Activated CD8-positive, alpha-beta memory T cell treated with anti-CD3 and anti-CD28 coated beads, Interleukin-2, amount 10 ng/mL, durations not matched to agents 7 days and 5 days (primary cell): ENCODE data around the gene INSR. TPM values are rescaled to one million over a fixed set of nuclear protein-coding genes. Genes with fewer than 3 reads are reported as not detected.
"Not testable (repeated sequence)": the region's sequence is repeated elsewhere in the genome, so short reads cannot be mapped to it uniquely, and the experiment has no call there.

ENCODE experiments used
- ATAC-seq: fragments of 150-1000 bp; cut with Tn5 transposase; one replicate; pipeline ENCODE4 v1.10.0; 2021; ENCODE audit warnings: moderate library complexity
- CTCF ChIA-PET: fragments of 350-600 bp; sonication (Branson Sonifier 250); formaldehyde crosslinking; loops from one replicate; lab custom pipeline; 2021; ENCODE audit warnings: antibody characterized with exemption; lab: Charles Lee
- DNase-seq: peaks from one replicate; pipeline ENCODE4 v3.0.0-alpha.2; 2020
- H3K27ac Mint-ChIP-seq: one replicate; pipeline ENCODE4 v1.8.0; 2021; ENCODE audit warnings: mild to moderate bottlenecking, mixed read lengths
- H3K27me3 Mint-ChIP-seq: one replicate; pipeline ENCODE4 v1.8.0; 2021; ENCODE audit warnings: mixed read lengths
- H3K36me3 Mint-ChIP-seq: one replicate; pipeline ENCODE4 v1.8.0; 2021; ENCODE audit warnings: mild to moderate bottlenecking, mixed read lengths
- H3K4me1 Mint-ChIP-seq: one replicate; pipeline ENCODE4 v1.8.0; 2021; ENCODE audit warnings: mixed read lengths
- H3K4me3 Mint-ChIP-seq: one replicate; pipeline ENCODE4 v1.8.0; 2021; ENCODE audit warnings: mild to moderate bottlenecking, moderate library complexity, mixed read lengths
- H3K9me3 Mint-ChIP-seq: one replicate; pipeline ENCODE4 v1.8.0; 2022; ENCODE audit warnings: low read depth, mixed read lengths
- total RNA-seq, 2 experiments: library from RNA; stranded (reverse); gene quantifications; one replicate each; pipeline ENCODE4 v1.2.3, GENCODE V29; 2021

INSR gene
- total RNA-seq, 2 experiments from 2014 or later, result 0.20 to 0.63 TPM

DNA sequence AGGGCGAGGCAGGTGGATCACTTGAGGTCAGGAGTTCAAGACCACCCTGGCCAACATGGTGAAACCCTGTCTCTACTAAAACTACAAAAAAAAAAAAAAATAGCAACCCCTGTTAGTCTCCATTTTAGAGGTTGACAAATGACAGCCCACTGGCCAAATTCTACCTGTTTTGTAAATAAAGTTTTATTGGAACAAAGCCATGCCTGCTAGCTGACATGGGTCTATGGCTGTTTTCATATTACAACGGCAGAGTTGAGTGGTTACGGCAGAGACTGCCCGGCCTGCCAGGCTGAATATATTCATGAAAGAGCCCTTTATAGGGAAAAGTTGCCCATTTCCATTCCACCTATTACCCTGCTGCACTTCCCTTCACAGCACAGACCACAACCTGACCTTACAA lies 121.4 kb downstream of the INSR start:
- no peak for ATAC-seq
- peaks cover 2% of the 10 kb centered on the region for H3K27me3 Mint-ChIP-seq
- H3K27ac Mint-ChIP-seq, result no peak overlapping the region
- no peak for DNase-seq
- H3K4me3 Mint-ChIP-seq, result no peak overlapping the region
- H3K9me3 Mint-ChIP-seq, result peaks cover 5% of the 10 kb centered on the region
- CTCF ChIA-PET, result no interaction called here
- H3K36me3 Mint-ChIP-seq, result no peaks in the 10 kb centered on the region
- no peaks in the 10 kb centered on the region for H3K4me1 Mint-ChIP-seq

DNA sequence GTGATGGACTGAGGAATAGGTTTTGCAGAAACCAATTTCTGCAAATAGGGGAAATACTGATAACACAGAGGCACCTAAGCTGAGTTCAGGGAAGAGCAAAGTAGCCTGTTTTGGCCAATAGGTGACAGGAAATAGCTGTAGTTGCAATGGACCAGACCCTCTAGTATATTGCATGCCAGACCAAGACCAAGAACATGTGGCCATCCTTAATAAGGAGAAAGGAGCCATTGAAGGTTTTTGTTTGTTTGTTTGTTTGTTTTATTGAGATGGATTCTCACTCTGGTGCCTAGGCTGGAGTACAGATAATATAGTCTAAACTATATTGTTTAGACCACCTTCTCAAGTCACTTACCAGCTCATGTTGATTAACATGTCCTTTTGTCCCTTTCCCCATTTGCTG lies 123.2 kb downstream of the INSR start:
- Mint-ChIP-seq H3K9me3 (peaks cover 5% of the 10 kb centered on the region), H3K4me1 (no peaks in the 10 kb centered on the region), H3K4me3 (no peak overlapping the region), H3K27ac (no peak overlapping the region), H3K27me3 (peaks cover 2% of the 10 kb centered on the region), H3K36me3 (no peaks in the 10 kb centered on the region)
- CTCF ChIA-PET, result interaction anchor here (0.6 to 1.2 kb wide), 2 partner anchors 169 to 1515 kb away, joined by 3 to 4 read pairs; no protein-coding TSS in a partner anchor
- DNase-seq, result no peak
- no peak for ATAC-seq

- DNase-seq (no peak), ATAC-seq (no peak)
- Mint-ChIP-seq H3K27me3 (no peaks in the 10 kb centered on the region), H3K4me1 (no peaks in the 10 kb centered on the region), H3K4me3 (no peak overlapping the region), H3K27ac (no peak overlapping the region), H3K9me3 (peaks cover 5% of the 10 kb centered on the region), H3K36me3 (no peaks in the 10 kb centered on the region)
- CTCF ChIA-PET, result interaction anchor here (0.6 kb wide), 1 partner anchor 205 kb away, joined by 4 read pairs; no protein-coding TSS in a partner anchor
Observed at GRCh38 chr19:7168941-7169340, 125.3 kb downstream of the INSR start.

- no peak for DNase-seq
- H3K4me3 Mint-ChIP-seq, result no peak overlapping the region
- no peaks in the 10 kb centered on the region for H3K4me1 Mint-ChIP-seq
- ATAC-seq, result no peak
- no peak overlapping the region for H3K27ac Mint-ChIP-seq
- CTCF ChIA-PET, result no interaction called here
- H3K36me3 Mint-ChIP-seq, result no peaks in the 10 kb centered on the region
- no peaks in the 10 kb centered on the region for H3K27me3 Mint-ChIP-seq
- no peaks in the 10 kb centered on the region for H3K9me3 Mint-ChIP-seq
Observed at GRCh38 chr19:7161292-7161691, 132.9 kb downstream of the INSR start.

- Mint-ChIP-seq H3K27ac (no peak overlapping the region), H3K36me3 (no peaks in the 10 kb centered on the region), H3K27me3 (no peaks in the 10 kb centered on the region), H3K4me1 (no peaks in the 10 kb centered on the region), H3K9me3 (no peaks in the 10 kb centered on the region), H3K4me3 (no peak overlapping the region)
- CTCF ChIA-PET, result no interaction called here
- ATAC-seq (no peak), DNase-seq (no peak)
Observed at GRCh38 chr19:7159105-7159933, 134.9 kb downstream of the INSR start.

- Mint-ChIP-seq H3K27me3 (no peaks in the 10 kb centered on the region), H3K36me3 (no peaks in the 10 kb centered on the region), H3K9me3 (peaks cover 5% of the 10 kb centered on the region), H3K4me1 (no peaks in the 10 kb centered on the region), H3K4me3 (no peak overlapping the region), H3K27ac (peak overlapping the region; percentile 76)
- no peak for ATAC-seq
- no peak for DNase-seq
- CTCF ChIA-PET, result interaction anchor here (1.6 kb wide), 1 partner anchor 189 kb away, joined by 7 read pairs; no protein-coding TSS in a partner anchor
Observed at GRCh38 chr19:7153022-7153421, 141.2 kb downstream of the INSR start.

DNA sequence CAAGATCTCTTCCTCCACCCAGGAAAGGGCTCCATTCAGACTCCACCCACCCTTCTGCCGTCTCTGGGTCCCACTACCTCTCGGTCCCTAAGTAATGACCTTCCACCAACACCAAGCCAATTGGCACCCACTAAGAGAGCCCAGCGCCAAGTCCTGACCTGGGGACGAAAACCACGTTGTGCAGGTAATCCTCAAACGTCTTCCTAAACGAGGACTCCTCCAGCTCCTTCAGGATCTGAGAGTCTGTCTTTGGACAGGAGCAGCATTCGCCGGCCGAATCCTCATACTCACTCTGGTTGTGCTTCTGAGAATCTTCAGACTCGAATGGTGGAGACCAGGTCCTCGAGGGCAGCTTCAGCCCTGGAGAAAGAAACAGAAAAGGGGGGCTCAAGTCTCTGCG lies 141.6 kb downstream of the INSR start:
- CTCF ChIA-PET, result interaction anchor here (1.6 kb wide), 1 partner anchor 188 kb away, joined by 10 read pairs; no protein-coding TSS in a partner anchor
- Mint-ChIP-seq H3K27me3 (no peaks in the 10 kb centered on the region), H3K27ac (peak overlapping the region; percentile 19), H3K9me3 (peaks cover 5% of the 10 kb centered on the region), H3K4me1 (peaks cover under 1% of the 10 kb centered on the region), H3K36me3 (no peaks in the 10 kb centered on the region), H3K4me3 (no peak overlapping the region)
- peak; percentile 42 for DNase-seq
- peak; percentile 60 for ATAC-seq

DNA sequence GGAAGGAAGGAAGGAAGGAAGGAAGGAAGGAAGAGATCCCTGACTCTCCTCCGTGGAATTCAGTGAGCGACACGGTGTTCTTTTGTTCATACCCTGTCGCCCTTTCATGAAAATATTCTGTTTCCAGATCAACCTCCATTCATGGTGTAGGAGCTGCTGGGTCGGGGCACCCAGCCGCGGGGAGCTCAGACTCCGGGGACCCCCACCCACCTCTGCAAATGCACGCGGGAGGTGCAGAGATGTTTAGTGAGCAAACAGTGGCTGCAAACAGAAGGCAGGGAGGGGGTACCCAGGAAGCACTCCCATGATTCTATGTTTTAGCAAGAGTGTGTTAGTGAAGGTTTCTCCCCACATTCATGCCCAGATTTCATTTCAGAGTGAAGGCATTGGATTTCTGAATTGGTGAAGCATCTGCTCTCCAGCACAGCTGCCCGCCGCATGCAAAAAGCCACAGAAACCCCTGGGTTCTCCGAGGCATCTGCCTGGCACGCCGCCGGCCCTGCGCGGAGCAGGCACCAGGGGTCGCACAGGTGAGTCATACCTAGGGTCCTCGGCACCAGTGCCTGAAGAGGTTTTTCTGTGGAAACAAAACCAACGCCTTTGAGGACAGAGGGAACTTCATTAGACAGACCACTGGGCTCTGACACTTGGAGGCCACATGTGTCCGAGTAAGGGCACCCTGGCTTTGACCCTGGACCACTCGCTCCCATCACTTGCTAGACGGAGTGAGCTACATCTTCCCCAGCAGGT lies 144.1 kb downstream of the INSR start:
- Mint-ChIP-seq H3K36me3 (no peaks in the 10 kb centered on the region), H3K27ac (no peak overlapping the region), H3K4me3 (no peak overlapping the region), H3K4me1 (peaks cover 2% of the 10 kb centered on the region), H3K9me3 (peaks cover 8% of the 10 kb centered on the region), H3K27me3 (peaks cover 7% of the 10 kb centered on the region)
- ATAC-seq (no peak), DNase-seq (no peak)
- CTCF ChIA-PET, result interaction anchor here (0.9 to 3.7 kb wide), 5 partner anchors 8 to 366 kb away, joined by 3 to 33 read pairs (median 6); no protein-coding TSS in a partner anchor

DNA sequence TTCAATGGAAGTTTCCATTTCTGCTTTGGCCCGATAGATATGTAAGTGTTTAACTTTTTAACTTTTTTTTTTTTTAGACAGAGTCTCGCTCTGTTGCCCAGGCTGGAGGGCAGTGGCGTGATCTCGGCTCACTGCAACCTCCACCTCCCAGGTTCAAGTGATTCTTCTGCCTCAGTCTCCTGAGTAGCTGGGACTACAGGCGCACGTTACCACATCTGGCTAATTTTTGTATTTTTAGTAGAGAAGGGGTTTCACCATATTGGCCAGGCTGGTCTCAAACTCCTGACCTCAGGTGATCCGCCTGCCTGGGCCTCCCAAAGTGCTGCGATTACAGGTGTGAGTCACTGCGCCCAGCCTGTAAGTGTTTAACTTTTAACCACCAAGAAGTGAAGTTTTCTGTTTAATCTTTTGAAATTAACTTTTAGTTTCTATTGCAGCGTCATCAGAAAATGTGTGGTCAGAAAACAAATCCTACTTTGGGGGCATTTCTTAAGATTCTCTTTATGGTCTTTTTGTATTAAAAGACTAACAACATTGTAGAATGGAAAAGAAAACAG lies 147.0 kb downstream of the INSR start:
- not testable (repeated sequence) for H3K36me3 Mint-ChIP-seq, H3K9me3 Mint-ChIP-seq, H3K4me3 Mint-ChIP-seq, H3K27me3 Mint-ChIP-seq, H3K4me1 Mint-ChIP-seq, H3K27ac Mint-ChIP-seq, DNase-seq, ATAC-seq
- CTCF ChIA-PET, result interaction anchor here (0.6 to 3.7 kb wide), 3 partner anchors 31 to 193 kb away, joined by 3 to 33 read pairs (median 16); no protein-coding TSS in a partner anchor

- CTCF ChIA-PET, H3K36me3 Mint-ChIP-seq, ATAC-seq, H3K4me1 Mint-ChIP-seq, H3K27ac Mint-ChIP-seq, H3K4me3 Mint-ChIP-seq, H3K27me3 Mint-ChIP-seq, DNase-seq, H3K9me3 Mint-ChIP-seq: not testable (repeated sequence)
Observed at GRCh38 chr19:7146086-7146485, 148.1 kb downstream of the INSR start.

DNA sequence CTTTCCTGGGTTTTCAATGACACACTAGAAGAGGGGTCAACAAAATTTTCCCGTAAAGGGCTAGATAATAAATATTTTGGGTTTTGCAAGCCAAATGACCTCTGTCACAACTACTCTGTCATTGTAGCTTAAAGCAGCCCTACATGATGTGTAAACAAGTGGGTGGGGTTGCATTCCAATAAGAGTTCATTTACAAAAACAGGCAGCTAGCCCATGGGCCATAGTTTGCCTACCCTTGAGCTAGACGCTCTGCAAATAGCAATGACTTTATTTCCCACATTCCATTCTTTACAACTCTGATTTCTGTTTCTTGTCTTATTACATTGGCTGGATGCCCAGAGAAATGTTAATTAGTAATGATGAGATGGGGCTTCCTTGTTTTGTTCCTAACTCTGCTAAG lies 148.7 kb downstream of the INSR start:
- no peak for DNase-seq
- ATAC-seq, result no peak
- Mint-ChIP-seq H3K27me3 (peaks cover 7% of the 10 kb centered on the region), H3K36me3 (no peaks in the 10 kb centered on the region), H3K9me3 (peaks cover 3% of the 10 kb centered on the region), H3K4me3 (no peak overlapping the region), H3K4me1 (peaks cover 2% of the 10 kb centered on the region), H3K27ac (no peak overlapping the region)
- CTCF ChIA-PET, result interaction anchor here (0.9 kb wide), 1 partner anchor 43 kb away, joined by 3 read pairs; no protein-coding TSS in a partner anchor

DNA sequence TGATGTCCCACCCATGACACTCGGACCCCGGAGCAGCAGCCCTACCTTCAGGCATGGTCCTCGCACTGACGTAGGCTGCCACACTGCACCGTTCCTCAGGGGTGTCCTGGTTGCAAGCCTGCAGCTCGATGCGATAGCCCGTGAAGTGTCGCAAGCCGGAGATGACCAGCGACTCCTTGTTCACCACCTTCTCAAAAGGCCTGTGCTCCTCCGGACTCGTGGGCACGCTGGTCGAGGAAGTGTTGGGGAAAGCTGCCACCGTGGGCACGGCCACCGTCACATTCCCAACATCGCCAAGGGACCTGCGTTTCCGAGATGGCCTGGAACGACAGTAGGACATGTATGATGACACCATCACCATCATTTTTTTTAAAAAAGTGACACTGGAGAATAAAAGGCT lies 151.4 kb downstream of the INSR start:
- H3K27me3 Mint-ChIP-seq, result peaks cover 7% of the 10 kb centered on the region

GRCh38 chr19:7140137-7140536 lies 154.1 kb downstream of the INSR start:
- no peak for DNase-seq
- Mint-ChIP-seq H3K4me3 (no peak overlapping the region), H3K9me3 (no peaks in the 10 kb centered on the region), H3K4me1 (no peaks in the 10 kb centered on the region), H3K36me3 (no peaks in the 10 kb centered on the region), H3K27ac (no peak overlapping the region), H3K27me3 (no peaks in the 10 kb centered on the region)
- CTCF ChIA-PET, result no interaction called here
- ATAC-seq, result no peak

More for the DNA sequence above, 151.4 kb downstream of the INSR start:
- Mint-ChIP-seq H3K4me3 (no peak overlapping the region), H3K4me1 (peaks cover 2% of the 10 kb centered on the region), H3K36me3 (no peaks in the 10 kb centered on the region), H3K9me3 (peaks cover 3% of the 10 kb centered on the region), H3K27ac (no peak overlapping the region)
- ATAC-seq, result no peak
- CTCF ChIA-PET, result interaction anchor here (1.9 kb wide), 1 partner anchor 15 kb away, joined by 4 read pairs; no protein-coding TSS in a partner anchor
- no peak for DNase-seq
